Amniotic epithelial cell (primary cell): ENCODE measurements around the gene C5orf24.
A peak's percentile ranks its signal among the peaks of the same experiment; 100 is the strongest.
"Not testable (repeated sequence)": the region's sequence is repeated elsewhere in the genome, so short reads cannot be mapped to it uniquely, and the experiment has no call there.

Experiments used
- DNase-seq: peaks from one replicate; pipeline ENCODE4 v3.0.0-alpha.2; 2010; ENCODE audit warnings: low read depth

Gene C5orf24

GRCh38 chr5:134857401-134857800, 11.6 kb downstream of the C5orf24 start:
- no peak for DNase-seq

GRCh38 chr5:134864707-134865106, 18.9 kb downstream of the C5orf24 start:
- DNase-seq = no peak

GRCh38 chr5:134873494-134873893, 27.7 kb downstream of the C5orf24 start:
- DNase-seq = no peak

- DNase-seq = peak; percentile 82
Measured at GRCh38 chr5:134873987-134874830, 28.4 kb downstream of the C5orf24 start, which contains the start of gene TXNDC15. Gene TXNDC15 (plus strand): TSS chr5:134874371. CDS start chr5:134874428, 57 bp downstream.

- peak; percentile 88 for DNase-seq
Measured at GRCh38 chr5:134874831-134875655, 29.3 kb downstream of the C5orf24 start.

GRCh38 chr5:134877159-134877558, 31.4 kb downstream of the C5orf24 start:
- DNase-seq = no peak

GRCh38 chr5:134878403-134878802, 32.6 kb downstream of the C5orf24 start:
- no peak for DNase-seq

- no peak for DNase-seq
Measured at GRCh38 chr5:134879456-134879855, 33.7 kb downstream of the C5orf24 start.

GRCh38 chr5:134880937-134881336, 35.2 kb downstream of the C5orf24 start:
- not testable (repeated sequence) for DNase-seq

GRCh38 chr5:134881711-134882110, 35.9 kb downstream of the C5orf24 start:
- DNase-seq = not testable (repeated sequence)

GRCh38 chr5:134887593-134888159, 41.9 kb downstream of the C5orf24 start:
- no peak for DNase-seq

GRCh38 chr5:134889335-134889734, 43.6 kb downstream of the C5orf24 start:
- no peak for DNase-seq

- no peak for DNase-seq
Measured at GRCh38 chr5:134891473-134891872, 45.7 kb downstream of the C5orf24 start.

- DNase-seq = no peak
Measured at GRCh38 chr5:134892282-134892681, 46.5 kb downstream of the C5orf24 start.

GRCh38 chr5:134892926-134893325, 47.2 kb downstream of the C5orf24 start:
- no peak for DNase-seq

GRCh38 chr5:134893748-134894505, 48.2 kb downstream of the C5orf24 start:
- no peak for DNase-seq

GRCh38 chr5:134902071-134902801, 56.5 kb downstream of the C5orf24 start:
- peak; percentile 7 for DNase-seq

GRCh38 chr5:134904610-134905245, 59.0 kb downstream of the C5orf24 start, which contains the start of gene PCBD2:
Gene PCBD2 (plus strand): TSS chr5:134905131. CDS start chr5:134905140, 9 bp downstream.
- peak; percentile 78 for DNase-seq

GRCh38 chr5:134905246-134905996, 59.7 kb downstream of the C5orf24 start:
- peak; percentile 66 for DNase-seq

- DNase-seq = no peak
Measured at GRCh38 chr5:134906811-134907210, 61.0 kb downstream of the C5orf24 start.
